H1 (cell line): ENCODE results near the gene TRPM1. TPM values are rescaled to one million over a fixed set of nuclear protein-coding genes. Genes with fewer than 3 reads are reported as not detected.

Source experiments
- HDAC6 ChIP-seq: IDR thresholded peaks from one replicate; pipeline ENCODE4 v1.7.1; 2012; ENCODE audit warnings: low read depth, mild to moderate bottlenecking, inconsistent platforms, low read length, moderate library complexity
- KDM5A ChIP-seq: fragments of 200-600 bp; IDR thresholded peaks from 2 replicates; pipeline ENCODE4 v1.7.1; 2012; ENCODE audit warnings: mild to moderate bottlenecking, low read length, inconsistent platforms, mixed read lengths
- RAD21 ChIP-seq, 2 experiments: IDR thresholded peaks in 1 of 2; conservative IDR thresholded peaks in 1 of 2; 2 replicates each; pipeline ENCODE4 v1.6.1; 2011; ENCODE audit warnings: low read depth in 2 of 2, low read length in 2 of 2, improper control_type of control experiment in 1 of 2, inconsistent platforms in 1 of 2, mild to moderate bottlenecking in 1 of 2, moderate library complexity in 1 of 2
- SIRT6 ChIP-seq: IDR thresholded peaks from one replicate; pipeline ENCODE4 v1.7.1; 2012; ENCODE audit warnings: low read length, inconsistent platforms
- TCF12 ChIP-seq: IDR thresholded peaks from 2 replicates; pipeline ENCODE4 v1.6.1; 2011; ENCODE audit warnings: low read depth, mild to moderate bottlenecking, low read length
- polyA plus RNA-seq, 7 experiments: library from polyadenylated mRNA; depleted of rRNA in 3 of 7; stranded (reverse) in 5 of 7; unstranded in 2 of 7; fragments of >200 nt in 5 of 7; fragments of 200-250 nt in 2 of 7; gene quantifications; 1 replicate in 5 of 7; 2 replicates in 1 of 7; 4 replicates in 1 of 7; pipeline versions ENCODE4 v1.2.1 to v1.2.3, GENCODE V29; 2011 to 2013; ENCODE audit warnings: missing spikeins in 2 of 7, mixed read lengths in 2 of 7
- total RNA-seq: library from RNA; stranded (reverse); fragmentation: NEBNext Ultra II Directional; extraction: Animal tissue kit (Norgen Biotek cat#: 25700); gene quantifications from 2 replicates; pipeline ENCODE4 v1.2.1, GENCODE V29; 2021

Gene TRPM1
- total and polyA plus RNA-seq, 2 of the 8 experiments (the other 6 are each of a cell fraction or from before 2014, with no cell fraction given): 0.05 TPM; not detected in 1

DNA sequence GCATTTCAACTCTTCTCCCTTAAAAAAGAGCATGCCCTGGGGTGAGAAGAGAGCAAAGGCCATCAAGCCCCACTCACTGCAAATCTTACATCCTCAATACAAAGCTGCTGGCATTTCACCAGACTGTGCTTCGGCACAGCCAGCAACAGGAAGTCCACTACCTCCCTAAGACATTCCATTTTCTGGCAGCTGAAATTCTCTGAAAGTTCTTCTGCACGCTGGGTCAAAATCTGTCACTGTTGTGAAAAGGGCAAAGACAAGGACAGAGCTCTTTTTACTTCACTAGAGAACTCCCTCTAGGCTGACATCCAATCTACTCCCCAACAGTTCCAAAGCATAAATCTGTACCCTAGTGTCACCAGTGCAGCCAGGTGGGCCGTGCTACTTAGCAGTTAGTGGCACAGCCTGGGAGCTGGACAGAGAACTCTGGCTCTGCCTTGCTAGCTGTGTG, 116.4 kb downstream of the TRPM1 start (continued):
- TF ChIP-seq HDAC6 (no peak), TCF12 (no peak), KDM5A (no peak), RAD21 (IDR thresholded peaks at IDR 0.05 in 1 of 2, conservative IDR thresholded peaks at IDR 0.05 in 1 of 2; ENCODE audit: low read depth in 2 of 2, low read length in 2 of 2) (no peak), SIRT6 (no peak)
